HCT116 (cell line): ENCODE measurements around the gene HPX. TPM values are rescaled to one million over a fixed set of nuclear protein-coding genes. Genes with fewer than 3 reads are reported as not detected.

Experiments used
- ATAC-seq: fragments of 200-7000 bp; cut with Tn5 transposase; 2 replicates; pipeline ENCODE4 v1.9.1; 2020; ENCODE audit warnings: mild to moderate bottlenecking, moderate library complexity
- BruUV-seq: library from RNA; stranded (reverse); fragments of 400-500 nt; replicated peaks from 2 replicates; lab custom pipeline; 2021; lab: Mats Ljungman, UMichigan
- CTCF ChIA-PET: fragments of 300-600 bp; sonication (Branson Sonifier 250); formaldehyde crosslinking; loops from one replicate; lab custom pipeline; 2021; ENCODE audit warnings: antibody characterized with exemption; lab: Charles Lee
- POLR2A ChIA-PET: fragments of 300-600, 350-600 bp; sonication (Branson Sonifier 250); formaldehyde crosslinking; loops from one replicate; lab custom pipeline; 2021; ENCODE audit warnings: antibody characterized with exemption; lab: Charles Lee
- RAD21 ChIA-PET, 2 experiments: fragments of 300-600 bp; sonication (Branson Sonifier 250); formaldehyde crosslinking; loops; one replicate each; lab custom pipeline; 2023; ENCODE audit warnings: low total read pairs in 2 of 2; ENCODE audit not compliant: uncharacterized antibody in 2 of 2, unreplicated experiment in 2 of 2, low non-redundant PET in 1 of 2; lab: Charles Lee
- DNase-seq: peaks from one replicate; pipeline ENCODE4 v3.0.0-alpha.2; 2010; ENCODE audit warnings: low read depth, low spot score
- H2AFZ ChIP-seq: fragments of 200-600 bp; shearing (Covaris generic), sonication (generic); 2 replicates; pipeline ENCODE4 v1.6.1; 2017; ENCODE audit warnings: low read depth, mixed run types, mixed read lengths, antibody characterized with exemption, low read length; ENCODE audit not compliant: poor library complexity, severe bottlenecking
- H3K27ac ChIP-seq: 2 replicates; pipeline ENCODE4 v1.5.1; 2012; ENCODE audit warnings: low read depth, low read length
- H3K27me3 ChIP-seq: fragments of 200-600 bp; sonication (generic); 2 replicates; pipeline ENCODE4 v1.6.1; 2016; ENCODE audit warnings: mixed run types, low read length, mixed read lengths; ENCODE audit not compliant: insufficient read depth
- H3K36me3 ChIP-seq, 2 experiments: fragments of 200-500 bp in 1 of 2; fragments of 200-600 bp in 1 of 2; sonication (Bioruptor generic) in 1 of 2; sonication (generic) in 1 of 2; 2 replicates each; pipeline versions ENCODE4 v1.5.1 to v1.6.1; 2014 to 2016; ENCODE audit warnings: low read length in 2 of 2, inconsistent platforms in 1 of 2, mixed read lengths in 1 of 2, mixed run types in 1 of 2; ENCODE audit not compliant: insufficient read depth in 2 of 2, control insufficient read depth in 1 of 2
- H3K4me1 ChIP-seq, 2 experiments: fragments of 200-600 bp in 1 of 2; sonication (generic) in 1 of 2; 2 replicates each; pipeline versions ENCODE4 v1.5.1 to v1.6.1; 2012 to 2017; ENCODE audit warnings: low read length in 2 of 2, inconsistent platforms in 1 of 2, mild to moderate bottlenecking in 1 of 2, mixed read lengths in 1 of 2, mixed run types in 1 of 2, moderate library complexity in 1 of 2; ENCODE audit not compliant: insufficient read depth in 2 of 2, control insufficient read depth in 1 of 2
- H3K4me2 ChIP-seq: fragments of 200-600 bp; sonication (generic); 2 replicates; pipeline ENCODE4 v1.6.1; 2017; ENCODE audit warnings: mixed run types, low read length, mixed read lengths
- H3K4me3 ChIP-seq, 2 experiments: fragments of 200-600 bp in 1 of 2; sonication (generic) in 1 of 2; replicated peaks in 1 of 2; 2 replicates each; pipeline ENCODE4 v1.5.1; 2011 to 2016; ENCODE audit warnings: low read length in 2 of 2, control low read depth in 1 of 2, low read depth in 1 of 2, mild to moderate bottlenecking in 1 of 2, mixed read lengths in 1 of 2, mixed run types in 1 of 2
- H3K79me2 ChIP-seq: fragments of 200-600 bp; sonication (generic); 2 replicates; pipeline ENCODE4 v1.6.1; 2017; ENCODE audit warnings: mild to moderate bottlenecking, mixed run types, low read length, moderate library complexity, mixed read lengths; ENCODE audit not compliant: insufficient read depth
- H3K9ac ChIP-seq: fragments of 200-600 bp; sonication (generic); 2 replicates; pipeline ENCODE4 v1.6.1; 2016; ENCODE audit warnings: low read length, mixed read lengths
- H3K9me2 ChIP-seq: fragments of 200-600 bp; sonication (generic), shearing (Covaris generic); 2 replicates; pipeline ENCODE4 v1.6.1; 2017; ENCODE audit warnings: mixed run types, mild to moderate bottlenecking, moderate library complexity; ENCODE audit not compliant: insufficient read depth
- H3K9me3 ChIP-seq, 2 experiments: fragments of 200-500 bp in 1 of 2; fragments of 200-600 bp in 1 of 2; sonication (Bioruptor generic) in 1 of 2; sonication (generic) in 1 of 2; 2 replicates each; pipeline ENCODE4 v1.6.1; 2014 to 2017; ENCODE audit warnings: low read length in 2 of 2, mixed read lengths in 2 of 2, inconsistent platforms in 1 of 2, low read depth in 1 of 2, mild to moderate bottlenecking in 1 of 2, mixed run types in 1 of 2, moderate library complexity in 1 of 2; ENCODE audit not compliant: control insufficient read depth in 1 of 2, insufficient read depth in 1 of 2
- H4K20me1 ChIP-seq: fragments of 200-600 bp; sonication (generic), shearing (Covaris generic); 2 replicates; pipeline ENCODE4 v1.6.1; 2017; ENCODE audit warnings: mixed run types, mild to moderate bottlenecking, moderate library complexity; ENCODE audit not compliant: insufficient read depth
- ATF3 ChIP-seq: IDR thresholded peaks from 2 replicates; pipeline ENCODE4 v1.6.1; 2012
- CEBPB ChIP-seq: IDR thresholded peaks from 2 replicates; pipeline ENCODE4 v1.6.1; 2012; ENCODE audit warnings: low read depth
- EGR1 ChIP-seq: IDR thresholded peaks from 2 replicates; pipeline ENCODE4 v1.6.1; 2012; ENCODE audit warnings: low read depth
- ELF1 ChIP-seq: IDR thresholded peaks from 2 replicates; pipeline ENCODE4 v1.6.1; 2012; ENCODE audit warnings: low read depth, borderline replicate concordance
- FOSL1 ChIP-seq: IDR thresholded peaks from 2 replicates; pipeline ENCODE4 v1.6.1; 2012; ENCODE audit warnings: low read depth
- POLR2A ChIP-seq: IDR thresholded peaks from 2 replicates; pipeline ENCODE4 v1.7.0; 2011; ENCODE audit warnings: borderline replicate concordance; ENCODE audit not compliant: insufficient read depth, insufficient read length; ENCODE audit errors: extremely low read depth
- POLR2AphosphoS5 ChIP-seq: IDR thresholded peaks from 2 replicates; pipeline ENCODE4 v1.6.1; 2011; ENCODE audit warnings: mild to moderate bottlenecking, low read depth, low read length, moderate library complexity
- RAD21 ChIP-seq: IDR thresholded peaks from 2 replicates; pipeline ENCODE4 v1.6.1; 2012; ENCODE audit warnings: low read depth, mild to moderate bottlenecking
- REST ChIP-seq: IDR thresholded peaks from 2 replicates; pipeline ENCODE4 v1.6.1; 2012; ENCODE audit warnings: low read depth
- SIN3A ChIP-seq: IDR thresholded peaks from 2 replicates; pipeline ENCODE4 v1.6.1; 2012; ENCODE audit warnings: low read depth
- SRF ChIP-seq: IDR thresholded peaks from 2 replicates; pipeline ENCODE4 v1.6.1; 2012; ENCODE audit warnings: low read depth
- TCF7L2 ChIP-seq: IDR thresholded peaks from 2 replicates; pipeline ENCODE4 v1.7.0; 2011; ENCODE audit warnings: borderline replicate concordance, inconsistent platforms; ENCODE audit not compliant: insufficient read depth, insufficient read length; ENCODE audit errors: extremely low read depth
- YY1 ChIP-seq: IDR thresholded peaks from 2 replicates; pipeline ENCODE4 v1.6.1; 2011; ENCODE audit warnings: low read length, low read depth, moderate library complexity, mild to moderate bottlenecking; ENCODE audit not compliant: insufficient replicate concordance; ENCODE audit errors: extremely low read depth
- ZBTB33 ChIP-seq: IDR thresholded peaks from 2 replicates; pipeline ENCODE4 v1.6.1; 2011; ENCODE audit warnings: mild to moderate bottlenecking, low read length, moderate library complexity; ENCODE audit not compliant: insufficient replicate concordance; ENCODE audit errors: extremely low read depth
- ZFX ChIP-seq: fragments of 450-650 bp; IDR thresholded peaks from 2 replicates; pipeline ENCODE4 v1.6.1; 2017
- ZNF274 ChIP-seq: fragments of 200-500 bp; sonication (Bioruptor generic); IDR thresholded peaks from 2 replicates; pipeline ENCODE4 v1.6.1; 2014; ENCODE audit warnings: mild to moderate bottlenecking, low read depth, low read length, inconsistent platforms
- intact Hi-C: fragments of 100-400 bp; cut with micrococcal nuclease; formaldehyde crosslinking; loops from 2 replicates; pipeline ENCODE4 v1.10.0; 2022
- total RNA-seq: library from RNA; stranded (reverse); gene quantifications from one replicate; pipeline ENCODE4 v1.2.1, GENCODE V29; 2021; ENCODE audit not compliant: unreplicated experiment
- TF ChIP-seq, protein P1 (sequence below): IDR thresholded peaks from 2 replicates; pipeline ENCODE4 v1.6.1; 2012

HPX gene
- total RNA-seq, 1 experiment from 2014 or later: 4.6 TPM

DNA sequence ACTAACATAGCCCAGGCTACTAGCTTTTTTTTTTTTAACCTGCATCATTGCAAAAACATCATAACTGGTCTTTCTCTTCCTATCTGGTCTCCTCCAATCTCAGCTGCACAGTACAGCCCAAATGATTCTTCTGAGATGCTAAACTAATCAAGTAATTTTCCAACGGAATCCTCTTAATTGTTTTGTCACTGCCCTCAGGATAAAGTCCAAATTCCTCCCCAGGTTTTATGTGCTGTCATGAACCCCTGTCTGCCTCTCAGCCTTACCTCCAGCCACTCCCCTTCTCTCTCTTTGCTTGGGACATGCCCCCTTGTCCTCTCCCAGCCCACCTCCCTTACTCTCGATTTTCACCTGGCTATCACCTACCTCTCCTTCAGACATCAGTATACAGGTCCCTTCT, 34.4 kb downstream of the HPX start:
- ChIA-PET RAD21 (no interaction called here), POLR2A (no interaction called here), CTCF (no interaction called here)
- no peaks in the 10 kb centered on the region for H3K79me2 ChIP-seq
- H3K27ac ChIP-seq: no peak overlapping the region
- no peak overlapping the region for H2AFZ ChIP-seq
- no peak overlapping the region for H3K4me2 ChIP-seq
- TF ChIP-seq ATF3 (no peak), ZNF274 (no peak), POLR2AphosphoS5 (no peak), RAD21 (no peak), POLR2A (no peak), FOSL1 (no peak), REST (no peak), TCF7L2 (no peak), SIN3A (no peak), SRF (no peak), CEBPB (no peak), ELF1 (no peak), EGR1 (no peak), ZFX (no peak), YY1 (no peak), ZBTB33 (no peak)
- TF ChIP-seq, protein P1, sequence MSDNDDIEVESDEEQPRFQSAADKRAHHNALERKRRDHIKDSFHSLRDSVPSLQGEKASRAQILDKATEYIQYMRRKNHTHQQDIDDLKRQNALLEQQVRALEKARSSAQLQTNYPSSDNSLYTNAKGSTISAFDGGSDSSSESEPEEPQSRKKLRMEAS: no peak
- no peaks in the 10 kb centered on the region for H4K20me1 ChIP-seq
- no peak overlapping the region for H3K9ac ChIP-seq
- H3K36me3 ChIP-seq: no peaks in the 10 kb centered on the region
- H3K9me2 ChIP-seq: no peaks in the 10 kb centered on the region
- no peak for DNase-seq
- no TSS peak for BruUV-seq
- no peaks in the 10 kb centered on the region for H3K27me3 ChIP-seq
- intact Hi-C loops: no loop called here
- H3K4me3 ChIP-seq: no peak overlapping the region
- H3K4me1 ChIP-seq: no peaks in the 10 kb centered on the region
- no peak for ATAC-seq
- no peaks in the 10 kb centered on the region for H3K9me3 ChIP-seq
